ENCODE measurements around the gene TEX11.

Gene TEX11

GRCh38 chrX:70498129-70498528, 410.4 kb downstream of the TEX11 start:
- no peaks in the 10 kb centered on the region for H4K20me1 ChIP-seq (ENCODE audit: insufficient read depth)
- H3K4me1 ChIP-seq (ENCODE audit: low read depth, poor library complexity, severe bottlenecking): peaks cover 31% of the 10 kb centered on the region
- H3K36me3 ChIP-seq (ENCODE audit: insufficient read depth): no peaks in the 10 kb centered on the region
- no peak for TF ChIP-seq CTCF (conservative IDR thresholded peaks at IDR 0.05; ENCODE audit: low read depth, low read length)
- H3K9ac ChIP-seq: peak overlapping the region; percentile 9; the same call in 1 of the 2 replicates
- peak overlapping the region; percentile 51; the same call in 1 of the 2 replicates for H3K4me2 ChIP-seq
- peak overlapping the region; percentile 61 for H3K27ac ChIP-seq
- no peaks in the 10 kb centered on the region for H3K79me2 ChIP-seq (ENCODE audit: insufficient read depth, low read depth)
- no peak overlapping the region for H2AFZ ChIP-seq (ENCODE audit: low read depth)
- no peaks in the 10 kb centered on the region for H3K27me3 ChIP-seq (ENCODE audit: insufficient read depth, low read depth)
- no peak overlapping the region for H3K4me3 ChIP-seq (IDR thresholded peaks at IDR 0.05; ENCODE audit: insufficient read depth, low read depth, low read length)

GRCh38 chrX:70497026-70497425, 411.5 kb downstream of the TEX11 start:
- Histone ChIP-seq H3K27me3 (ENCODE audit: insufficient read depth, low read depth) (no peaks in the 10 kb centered on the region), H3K79me2 (ENCODE audit: insufficient read depth, low read depth) (no peaks in the 10 kb centered on the region), H2AFZ (ENCODE audit: low read depth) (no peak overlapping the region), H3K4me2 (no peak overlapping the region), H3K27ac (peak overlapping the region; percentile 61; the same call in 1 of the 2 replicates), H4K20me1 (ENCODE audit: insufficient read depth) (no peaks in the 10 kb centered on the region), H3K9ac (no peak overlapping the region), H3K4me1 (ENCODE audit: low read depth, poor library complexity, severe bottlenecking) (peaks cover 31% of the 10 kb centered on the region), H3K36me3 (ENCODE audit: insufficient read depth) (no peaks in the 10 kb centered on the region), H3K4me3 (IDR thresholded peaks at IDR 0.05; ENCODE audit: insufficient read depth, low read depth, low read length) (no peak overlapping the region)
- TF ChIP-seq CTCF (conservative IDR thresholded peaks at IDR 0.05; ENCODE audit: low read depth, low read length): no peak

GRCh38 chrX:70496491-70496890, 412.0 kb downstream of the TEX11 start:
- Histone ChIP-seq H3K9ac (no peak overlapping the region), H4K20me1 (ENCODE audit: insufficient read depth) (no peaks in the 10 kb centered on the region), H3K79me2 (ENCODE audit: insufficient read depth, low read depth) (no peaks in the 10 kb centered on the region), H3K27ac (no peak overlapping the region), H3K4me1 (ENCODE audit: low read depth, poor library complexity, severe bottlenecking) (peaks cover 31% of the 10 kb centered on the region), H3K36me3 (ENCODE audit: insufficient read depth) (no peaks in the 10 kb centered on the region), H2AFZ (ENCODE audit: low read depth) (no peak overlapping the region), H3K4me3 (IDR thresholded peaks at IDR 0.05; ENCODE audit: insufficient read depth, low read depth, low read length) (no peak overlapping the region), H3K4me2 (no peak overlapping the region), H3K27me3 (ENCODE audit: insufficient read depth, low read depth) (no peaks in the 10 kb centered on the region)
- no peak for TF ChIP-seq CTCF (conservative IDR thresholded peaks at IDR 0.05; ENCODE audit: low read depth, low read length)

- Histone ChIP-seq H4K20me1 (ENCODE audit: insufficient read depth) (no peaks in the 10 kb centered on the region), H3K9ac (no peak overlapping the region), H3K4me2 (no peak overlapping the region), H3K4me1 (ENCODE audit: low read depth, poor library complexity, severe bottlenecking) (peaks cover 28% of the 10 kb centered on the region), H3K36me3 (ENCODE audit: insufficient read depth) (no peaks in the 10 kb centered on the region), H3K4me3 (IDR thresholded peaks at IDR 0.05; ENCODE audit: insufficient read depth, low read depth, low read length) (no peak overlapping the region), H3K27me3 (ENCODE audit: insufficient read depth, low read depth) (no peaks in the 10 kb centered on the region), H3K79me2 (ENCODE audit: insufficient read depth, low read depth) (no peaks in the 10 kb centered on the region), H3K27ac (no peak overlapping the region), H2AFZ (ENCODE audit: low read depth) (no peak overlapping the region)
- no peak for TF ChIP-seq CTCF (conservative IDR thresholded peaks at IDR 0.05; ENCODE audit: low read depth, low read length)
Measured at GRCh38 chrX:70494441-70494840, 414.1 kb downstream of the TEX11 start.

Data from KMS-11 (cell line).